HepG2 (cell line): Measurements from ENCODE around the gene PIP4K2B. TPM values are rescaled to one million over a fixed set of nuclear protein-coding genes. Genes with fewer than 3 reads are reported as not detected.
A peak's percentile ranks its signal among the peaks of the same experiment; 100 is the strongest.

ENCODE experiments used
- ATAC-seq: fragments of 200-7000 bp; cut with Tn5 transposase; 3 replicates; pipeline ENCODE4 v1.9.1; 2020; ENCODE audit warnings: mild to moderate bottlenecking, moderate library complexity
- BruUV-seq: library from RNA; stranded (reverse); fragments of 400-500 nt; replicated peaks from 2 replicates; lab custom pipeline; 2021; lab: Mats Ljungman, UMichigan
- CTCF ChIA-PET: fragments of 300-600 bp; formaldehyde crosslinking; extraction: SDS; loops from one replicate; lab custom pipeline; 2021; ENCODE audit warnings: low total read pairs, inconsistent platforms, low intra/inter-chr PET ratio; lab: Yijun Ruan, JAX
- POLR2A ChIA-PET: fragments of 350-600 bp; sonication (Branson Sonifier 250); formaldehyde crosslinking; loops from one replicate; lab custom pipeline; 2020; ENCODE audit warnings: antibody characterized with exemption, inconsistent platforms; lab: Yijun Ruan, JAX
- DNase-seq: peaks from one replicate; pipeline ENCODE4 v3.0.0-alpha.2; 2015; ENCODE audit warnings: low spot score
- FAIRE-seq: peaks from 3 replicates; lab custom pipeline; 2011; peaks lifted over from hg19 to GRCh38; lab: Jason Lieb, UNC
- H2AFZ ChIP-seq: one replicate; pipeline ENCODE4 v1.6.1; 2011; ENCODE audit warnings: low read length, inconsistent platforms
- H3K27ac ChIP-seq: fragments of 300-600 bp; 3 replicates; pipeline ENCODE4 v1.8.0; 2011; ENCODE audit warnings: mixed run types, mild to moderate bottlenecking, mixed read lengths, low read length, inconsistent platforms; ENCODE audit not compliant: insufficient read depth; ENCODE audit errors: extremely low read length
- H3K27me3 ChIP-seq, 2 experiments: fragments of 200-600 bp in 1 of 2; 2 replicates in 1 of 2; 3 replicates in 1 of 2; pipeline versions ENCODE4 v1.6.0 to v1.8.0; 2011; ENCODE audit warnings: low read length in 2 of 2, mild to moderate bottlenecking in 2 of 2, moderate library complexity in 2 of 2, inconsistent platforms in 1 of 2; ENCODE audit not compliant: insufficient read depth in 2 of 2, control insufficient read depth in 1 of 2
- H3K36me3 ChIP-seq, 2 experiments: fragments of 200-600 bp in 1 of 2; replicated peaks in 1 of 2; 2 replicates in 1 of 2; 3 replicates in 1 of 2; pipeline versions ENCODE4 v1.5.1 to v1.8.0; 2011; ENCODE audit warnings: low read length in 2 of 2, inconsistent platforms in 1 of 2; ENCODE audit not compliant: insufficient read depth in 2 of 2, control insufficient read depth in 1 of 2
- H3K4me1 ChIP-seq: 2 replicates; pipeline ENCODE4 v1.5.1; 2012; ENCODE audit warnings: low read length, inconsistent platforms; ENCODE audit not compliant: insufficient read depth
- H3K4me2 ChIP-seq: 2 replicates; pipeline ENCODE4 v1.6.0; 2011; ENCODE audit warnings: low read depth, low read length, inconsistent platforms
- H3K4me3 ChIP-seq, 3 experiments: fragments of 200-600 bp in 1 of 3; sonication (generic), shearing (Covaris generic) in 1 of 3; replicated peaks in 1 of 3; 2 replicates each; pipeline ENCODE4 v1.5.1; 2011 to 2016; ENCODE audit warnings: low read length in 3 of 3, inconsistent platforms in 2 of 3, low read depth in 2 of 3, mild to moderate bottlenecking in 2 of 3, control low read depth in 1 of 3, mixed read lengths in 1 of 3; ENCODE audit not compliant: insufficient read depth in 1 of 3
- H3K79me2 ChIP-seq: one replicate; pipeline ENCODE4 v1.6.1; 2011; ENCODE audit warnings: low read length, inconsistent platforms; ENCODE audit not compliant: insufficient read depth
- H3K9ac ChIP-seq: 2 replicates; pipeline ENCODE4 v1.6.0; 2011; ENCODE audit warnings: mild to moderate bottlenecking, low read depth, low read length, inconsistent platforms; ENCODE audit not compliant: insufficient read depth
- H3K9me3 ChIP-seq: 2 replicates; pipeline ENCODE4 v1.5.1; 2012; ENCODE audit warnings: mild to moderate bottlenecking, low read length
- H4K20me1 ChIP-seq: 2 replicates; pipeline ENCODE4 v1.6.0; 2011; ENCODE audit warnings: inconsistent platforms, mild to moderate bottlenecking, low read length, moderate library complexity; ENCODE audit not compliant: insufficient read depth
- ARNTL ChIP-seq: sonication (generic); formaldehyde crosslinking; IDR thresholded peaks from 2 replicates; pipeline ENCODE4 v1.4.0; 2020; ENCODE audit warnings: mild to moderate bottlenecking, missing genetic modification reagents
- CC2D1A ChIP-seq: sonication (generic); formaldehyde crosslinking; IDR thresholded peaks from 2 replicates; pipeline ENCODE4 v1.8.1; 2023; ENCODE audit warnings: mild to moderate bottlenecking, missing genetic modification reagents
- HMG20B ChIP-seq: conservative IDR thresholded peaks from 2 replicates; pipeline ENCODE4 v1.6.1; 2016; ENCODE audit warnings: missing genetic modification reagents, missing compliant biosample characterization
- HOXA9 ChIP-seq: sonication (generic); formaldehyde crosslinking; IDR thresholded peaks from 2 replicates; pipeline ENCODE4 v1.8.1; 2022; ENCODE audit warnings: missing genetic modification reagents, mild to moderate bottlenecking, moderate library complexity, borderline replicate concordance
- MEF2D ChIP-seq: sonication (generic); formaldehyde crosslinking; IDR thresholded peaks from 2 replicates; pipeline ENCODE4 v1.5.1; 2020; ENCODE audit warnings: mild to moderate bottlenecking, missing genetic modification reagents
- MEIS1 ChIP-seq: sonication (generic); formaldehyde crosslinking; IDR thresholded peaks from 2 replicates; pipeline ENCODE4 v1.9.0; 2021; ENCODE audit warnings: mild to moderate bottlenecking, missing genetic modification reagents, moderate library complexity, borderline replicate concordance
- SMAD3 ChIP-seq: sonication (generic); formaldehyde crosslinking; IDR thresholded peaks from 2 replicates; pipeline ENCODE4 v1.4.0; 2020; ENCODE audit warnings: missing genetic modification reagents
- U2AF1 ChIP-seq: fragments of 200-400 bp; formaldehyde crosslinking; optimal IDR thresholded peaks from 2 replicates; pipeline ENCODE3; 2017; ENCODE audit warnings: mild to moderate bottlenecking, low read depth, low read length
- ZNF138 ChIP-seq: sonication (generic); formaldehyde crosslinking; IDR thresholded peaks from 2 replicates; pipeline ENCODE4 v1.5.0; 2020; ENCODE audit warnings: mild to moderate bottlenecking, low read depth, missing genetic modification reagents
- ZNF230 ChIP-seq: sonication (generic); formaldehyde crosslinking; IDR thresholded peaks from 2 replicates; pipeline ENCODE4 v1.4.0; 2020; ENCODE audit warnings: mild to moderate bottlenecking, missing genetic modification reagents
- ZNF567 ChIP-seq: sonication (generic); formaldehyde crosslinking; IDR thresholded peaks from 2 replicates; pipeline ENCODE4 v1.8.1; 2023; ENCODE audit warnings: mild to moderate bottlenecking, missing genetic modification reagents, borderline replicate concordance
- ZNF660 ChIP-seq: sonication (generic); formaldehyde crosslinking; IDR thresholded peaks from 2 replicates; pipeline ENCODE4 v1.5.1; 2020; ENCODE audit warnings: mild to moderate bottlenecking, low read depth, missing genetic modification reagents, borderline replicate concordance
- ZNF720 ChIP-seq: sonication (generic); formaldehyde crosslinking; IDR thresholded peaks from 2 replicates; pipeline ENCODE4 v1.4.0; 2020; ENCODE audit warnings: missing genetic modification reagents
- ZNF768 ChIP-seq: sonication (generic); formaldehyde crosslinking; IDR thresholded peaks from 2 replicates; pipeline ENCODE4 v1.4.0; 2020; ENCODE audit warnings: missing genetic modification reagents
- WGBS: methylation state at CpG from one replicate; pipeline ENCODE4 v1.1.6; 2017; ENCODE audit warnings: low lambda C conversion rate; 5-methylcytosine and 5-hydroxymethylcytosine counted together
- in situ Hi-C: cut with HindIII; loops from 2 replicates; pipeline ENCODE4 v1.10.0; 2017; ENCODE audit warnings: low pct_unique_long_range_greater_than_20kb; ENCODE audit not compliant: extremely low pct_ligation_motif_present
- intact Hi-C: fragments of 100-400 bp; cut with micrococcal nuclease; formaldehyde crosslinking; loops from one replicate; pipeline ENCODE4 v1.10.0; 2022; ENCODE audit not compliant: unreplicated experiment
- polyA plus RNA-seq, 8 experiments: library from polyadenylated mRNA; depleted of rRNA in 3 of 8; stranded (reverse) in 7 of 8; unstranded in 1 of 8; fragments of >200 nt; fragmentation: Illumina TruSeq in 4 of 8; extraction: Trizol in 4 of 8; gene quantifications; 2 replicates each; pipeline versions ENCODE4 v1.2.1 to v1.2.3, GENCODE V29; 2011 to 2016; ENCODE audit warnings: low read depth in 4 of 8, missing spikeins in 1 of 8, mixed read lengths in 1 of 8; ENCODE audit not compliant: insufficient read depth in 1 of 8
- total RNA-seq, 5 experiments: library from RNA; depleted of rRNA; stranded (reverse); fragments of >200 nt; fragmentation: Illumina TruSeq; extraction: Trizol; gene quantifications; 2 replicates each; pipeline ENCODE4 v1.2.3, GENCODE V29; 2016; ENCODE audit warnings: low read depth in 1 of 5
- TF ChIP-seq, protein P1 (sequence below): sonication (generic); formaldehyde crosslinking; IDR thresholded peaks from 2 replicates; pipeline ENCODE4 v1.4.0; 2020; ENCODE audit warnings: missing genetic modification reagents
- TF ChIP-seq, protein P2 (sequence below): sonication (generic); formaldehyde crosslinking; IDR thresholded peaks from 2 replicates; pipeline ENCODE4 v1.4.0; 2020; ENCODE audit warnings: missing genetic modification reagents
- TF ChIP-seq, protein P3 (sequence below): sonication (generic); formaldehyde crosslinking; IDR thresholded peaks from 2 replicates; pipeline ENCODE4 v1.4.0; 2020; ENCODE audit warnings: missing genetic modification reagents

The PIP4K2B gene
- total and polyA plus RNA-seq, 2 of the 13 experiments (the other 11 are each of a cell fraction or from before 2014, with no cell fraction given), result 20.4 to 54.0 TPM

DNA sequence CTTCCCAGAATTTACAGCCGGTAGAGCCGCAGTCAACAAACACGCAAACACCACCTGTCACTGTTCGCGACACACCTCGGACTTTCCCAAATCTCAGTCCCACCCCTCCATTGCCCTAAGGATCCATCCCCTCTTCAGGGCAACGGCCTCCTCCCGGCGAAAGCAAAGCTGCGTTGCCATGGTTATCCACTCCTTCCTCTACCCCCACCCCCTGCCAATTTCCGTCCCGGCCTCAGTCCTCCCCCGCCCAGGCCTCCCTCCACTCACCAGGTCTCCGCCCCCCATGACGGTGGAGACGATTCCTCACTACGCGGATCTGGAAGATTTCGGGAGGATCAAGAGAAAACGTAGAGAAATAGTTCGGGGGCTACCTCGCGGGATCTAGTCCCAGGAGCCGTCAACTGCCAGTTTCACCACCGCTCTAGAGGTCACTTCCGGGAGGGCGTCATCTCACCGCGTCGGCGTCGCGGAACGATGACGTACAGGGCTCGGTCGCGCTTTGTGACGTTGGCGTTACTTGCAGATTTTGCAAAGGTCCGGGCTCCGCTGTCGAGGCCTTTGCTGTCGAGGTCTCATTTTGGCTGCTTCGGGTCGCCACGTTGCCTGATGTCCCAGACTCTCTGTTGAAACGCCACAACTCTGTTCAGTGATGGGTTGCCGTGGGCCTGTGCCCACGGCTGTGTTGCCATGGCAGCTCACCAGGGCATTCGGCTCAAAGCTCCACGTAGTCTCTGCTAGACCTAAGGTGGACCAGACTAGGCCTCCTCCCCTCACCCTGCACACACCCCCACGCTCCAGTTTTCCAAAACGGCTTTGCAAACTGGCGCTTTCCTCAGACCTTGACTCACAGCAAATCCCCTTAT is 25.8 kb upstream of the PIP4K2B start, which contains the start of gene CWC25:
CWC25 (minus strand) TSS at position 423 of the 863 bp plus-strand sequence; CDS start at position 285, 138 bp downstream.
- in situ Hi-C loops (no loop called here), intact Hi-C loops (loop anchor here (1.0 kb wide), 2 partner anchors 28 to 40 kb away; partner anchors contain the start of gene RPL23)
- peak; percentile 84 for ATAC-seq
- peak; percentile 93 for DNase-seq
- peak within 1 kb of the TSS; percentile 98 for H3K27ac ChIP-seq
- H3K79me2 ChIP-seq, result peaks cover 24% of the 10 kb centered on the region
- H3K4me3 ChIP-seq, result peak within 1 kb of the TSS; percentile 91 to 100 (median 93)
- H3K9ac ChIP-seq, result peak within 1 kb of the TSS; percentile 99
- H3K36me3 ChIP-seq, result peaks cover 10 to 14% of the 10 kb centered on the region in 2 experiments
- ChIA-PET POLR2A (interaction anchor here (0.7 to 5.0 kb wide), 15 partner anchors 9 to 375 kb away, joined by 3 to 50 read pairs (median 5); partner anchors contain the start of genes LASP1, PIP4K2B, PSMB3 and RPL19), CTCF (no interaction called here)
- FAIRE-seq, result no peak
- peak within 1 kb of the TSS; percentile 95 for H3K4me2 ChIP-seq
- H4K20me1 ChIP-seq, result no peaks in the 10 kb centered on the region
- H2AFZ ChIP-seq, result peak within 1 kb of the TSS; percentile 22
- BruUV-seq, result TSS peak; percentile 78
- peaks cover 21% of the 10 kb centered on the region for H3K4me1 ChIP-seq
- peaks cover 0 to 4% of the 10 kb centered on the region in 2 experiments; a peak in 1 of 5 replicates for H3K27me3 ChIP-seq
- under 1% methylated on average over 46 of the region's 55 CpGs for WGBS
- H3K9me3 ChIP-seq, result no peaks in the 10 kb centered on the region
- TF ChIP-seq HOXA9 (CRISPR knock-in tag) (no peak), ARNTL (CRISPR knock-in tag) (peak; percentile 87), ZNF720 (CRISPR knock-in tag) (no peak), ZNF230 (CRISPR knock-in tag) (peak; percentile 66; the same call in 1 of the 2 replicates), CC2D1A (CRISPR knock-in tag) (0 out of 2 replicates have a peak, but pooled peaks have one; percentile 41), ZNF567 (CRISPR knock-in tag) (peak; percentile 88; the same call in 1 of the 2 replicates), MEIS1 (CRISPR knock-in tag) (peak; percentile 93), HMG20B (CRISPR knock-in tag) (no peak; the same call in 1 of the 2 replicates), ZNF138 (peak; percentile 90), MEF2D (CRISPR knock-in tag) (peak; percentile 95), ZNF660 (CRISPR knock-in tag) (no peak), U2AF1 (peak; percentile 54), ZNF768 (peak; percentile 64; the same call in 1 of the 2 replicates), SMAD3 (CRISPR knock-in tag) (peak; percentile 99)
- TF ChIP-seq, protein P1, sequence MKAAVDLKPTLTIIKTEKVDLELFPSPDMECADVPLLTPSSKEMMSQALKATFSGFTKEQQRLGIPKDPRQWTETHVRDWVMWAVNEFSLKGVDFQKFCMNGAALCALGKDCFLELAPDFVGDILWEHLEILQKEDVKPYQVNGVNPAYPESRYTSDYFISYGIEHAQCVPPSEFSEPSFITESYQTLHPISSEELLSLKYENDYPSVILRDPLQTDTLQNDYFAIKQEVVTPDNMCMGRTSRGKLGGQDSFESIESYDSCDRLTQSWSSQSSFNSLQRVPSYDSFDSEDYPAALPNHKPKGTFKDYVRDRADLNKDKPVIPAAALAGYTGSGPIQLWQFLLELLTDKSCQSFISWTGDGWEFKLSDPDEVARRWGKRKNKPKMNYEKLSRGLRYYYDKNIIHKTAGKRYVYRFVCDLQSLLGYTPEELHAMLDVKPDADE, result no peak
- TF ChIP-seq, protein P2, sequence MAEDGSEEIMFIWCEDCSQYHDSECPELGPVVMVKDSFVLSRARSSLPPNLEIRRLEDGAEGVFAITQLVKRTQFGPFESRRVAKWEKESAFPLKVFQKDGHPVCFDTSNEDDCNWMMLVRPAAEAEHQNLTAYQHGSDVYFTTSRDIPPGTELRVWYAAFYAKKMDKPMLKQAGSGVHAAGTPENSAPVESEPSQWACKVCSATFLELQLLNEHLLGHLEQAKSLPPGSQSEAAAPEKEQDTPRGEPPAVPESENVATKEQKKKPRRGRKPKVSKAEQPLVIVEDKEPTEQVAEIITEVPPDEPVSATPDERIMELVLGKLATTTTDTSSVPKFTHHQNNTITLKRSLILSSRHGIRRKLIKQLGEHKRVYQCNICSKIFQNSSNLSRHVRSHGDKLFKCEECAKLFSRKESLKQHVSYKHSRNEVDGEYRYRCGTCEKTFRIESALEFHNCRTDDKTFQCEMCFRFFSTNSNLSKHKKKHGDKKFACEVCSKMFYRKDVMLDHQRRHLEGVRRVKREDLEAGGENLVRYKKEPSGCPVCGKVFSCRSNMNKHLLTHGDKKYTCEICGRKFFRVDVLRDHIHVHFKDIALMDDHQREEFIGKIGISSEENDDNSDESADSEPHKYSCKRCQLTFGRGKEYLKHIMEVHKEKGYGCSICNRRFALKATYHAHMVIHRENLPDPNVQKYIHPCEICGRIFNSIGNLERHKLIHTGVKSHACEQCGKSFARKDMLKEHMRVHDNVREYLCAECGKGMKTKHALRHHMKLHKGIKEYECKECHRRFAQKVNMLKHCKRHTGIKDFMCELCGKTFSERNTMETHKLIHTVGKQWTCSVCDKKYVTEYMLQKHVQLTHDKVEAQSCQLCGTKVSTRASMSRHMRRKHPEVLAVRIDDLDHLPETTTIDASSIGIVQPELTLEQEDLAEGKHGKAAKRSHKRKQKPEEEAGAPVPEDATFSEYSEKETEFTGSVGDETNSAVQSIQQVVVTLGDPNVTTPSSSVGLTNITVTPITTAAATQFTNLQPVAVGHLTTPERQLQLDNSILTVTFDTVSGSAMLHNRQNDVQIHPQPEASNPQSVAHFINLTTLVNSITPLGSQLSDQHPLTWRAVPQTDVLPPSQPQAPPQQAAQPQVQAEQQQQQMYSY (CRISPR knock-in tag), result no peak
- TF ChIP-seq, protein P3, sequence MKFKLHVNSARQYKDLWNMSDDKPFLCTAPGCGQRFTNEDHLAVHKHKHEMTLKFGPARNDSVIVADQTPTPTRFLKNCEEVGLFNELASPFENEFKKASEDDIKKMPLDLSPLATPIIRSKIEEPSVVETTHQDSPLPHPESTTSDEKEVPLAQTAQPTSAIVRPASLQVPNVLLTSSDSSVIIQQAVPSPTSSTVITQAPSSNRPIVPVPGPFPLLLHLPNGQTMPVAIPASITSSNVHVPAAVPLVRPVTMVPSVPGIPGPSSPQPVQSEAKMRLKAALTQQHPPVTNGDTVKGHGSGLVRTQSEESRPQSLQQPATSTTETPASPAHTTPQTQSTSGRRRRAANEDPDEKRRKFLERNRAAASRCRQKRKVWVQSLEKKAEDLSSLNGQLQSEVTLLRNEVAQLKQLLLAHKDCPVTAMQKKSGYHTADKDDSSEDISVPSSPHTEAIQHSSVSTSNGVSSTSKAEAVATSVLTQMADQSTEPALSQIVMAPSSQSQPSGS (CRISPR knock-in tag), result peak; percentile 98
